GM12878 (cell line): ENCODE data around the gene MINDY3. TPM values are rescaled to one million over a fixed set of nuclear protein-coding genes. Genes with fewer than 3 reads are reported as not detected.

ENCODE experiments used
- ATAC-seq: fragments of 200-7000 bp; cut with Tn5 transposase; 3 replicates; pipeline ENCODE4 v1.9.1; 2020; ENCODE audit warnings: mild to moderate bottlenecking, moderate library complexity
- BruUV-seq: library from RNA; stranded (reverse); fragments of 400-500 nt; replicated peaks from 2 replicates; lab custom pipeline; 2021; lab: Mats Ljungman, UMichigan
- CTCF ChIA-PET: fragments of 300-600 bp; sonication (Branson Sonifier 250); formaldehyde crosslinking; extraction: SDS; loops from one replicate; lab custom pipeline; 2021; ENCODE audit warnings: inconsistent platforms; lab: Yijun Ruan, JAX
- POLR2A ChIA-PET: fragments of 350-600 bp; formaldehyde crosslinking; extraction: SDS; loops from one replicate; lab custom pipeline; 2021; ENCODE audit warnings: inconsistent platforms; lab: Charles Lee
- RAD21 ChIA-PET: fragments of 300-600 bp; sonication (Branson Sonifier 250); formaldehyde crosslinking; loops from one replicate; lab custom pipeline; 2023; ENCODE audit warnings: antibody characterized with exemption; ENCODE audit not compliant: unreplicated experiment; lab: Charles Lee
- SMC1A ChIA-PET: fragments of 300-600 bp; sonication (Branson Sonifier 250); formaldehyde crosslinking; loops from one replicate; lab custom pipeline; 2023; ENCODE audit not compliant: unreplicated experiment, uncharacterized antibody; lab: Charles Lee
- DNase-seq: peaks from one replicate; pipeline ENCODE4 v3.0.0-alpha.2; 2011; ENCODE audit warnings: low read depth, low spot score
- FAIRE-seq: peaks from 3 replicates; lab custom pipeline; 2011; peaks lifted over from hg19 to GRCh38; lab: Jason Lieb, UNC
- H2AFZ ChIP-seq: 2 replicates; pipeline ENCODE4 v1.6.0; 2011; ENCODE audit warnings: low read depth, low read length, control low read depth; ENCODE audit not compliant: control insufficient read depth
- H3K27ac ChIP-seq: 2 replicates; pipeline ENCODE4 v1.5.1; 2011; ENCODE audit warnings: control low read depth; ENCODE audit not compliant: control insufficient read depth, insufficient read depth
- H3K27me3 ChIP-seq, 2 experiments: replicated peaks in 1 of 2; 2 replicates each; pipeline versions ENCODE4 v1.6.0 to v1.6.1; 2011; ENCODE audit warnings: low read length in 1 of 2; ENCODE audit not compliant: control insufficient read depth in 2 of 2, insufficient read depth in 2 of 2
- H3K36me3 ChIP-seq, 2 experiments: 2 replicates each; pipeline ENCODE4 v1.5.1; 2011; ENCODE audit warnings: low read length in 1 of 2; ENCODE audit not compliant: control insufficient read depth in 2 of 2, insufficient read depth in 2 of 2
- H3K4me1 ChIP-seq: 2 replicates; pipeline ENCODE4 v1.6.1; 2011; ENCODE audit warnings: mild to moderate bottlenecking, low read length, moderate library complexity, mixed read lengths; ENCODE audit not compliant: control insufficient read depth, insufficient read depth
- H3K4me2 ChIP-seq: 2 replicates; pipeline ENCODE4 v1.6.0; 2011; ENCODE audit warnings: control low read depth; ENCODE audit not compliant: control insufficient read depth, insufficient read depth
- H3K4me3 ChIP-seq: fragments of 200-600 bp; sonication (generic); 2 replicates; pipeline ENCODE4 v1.5.1; 2016
- H3K79me2 ChIP-seq: 2 replicates; pipeline ENCODE4 v1.6.0; 2011; ENCODE audit warnings: low read length; ENCODE audit not compliant: control insufficient read depth, insufficient read depth
- H3K9ac ChIP-seq: 2 replicates; pipeline ENCODE4 v1.8.0; 2011; ENCODE audit warnings: low read length, control low read depth, mixed read lengths; ENCODE audit not compliant: control insufficient read depth, insufficient read depth
- H3K9me3 ChIP-seq: replicated peaks from 3 replicates; pipeline ENCODE4 v1.5.1; 2011; ENCODE audit warnings: mild to moderate bottlenecking, low read length; ENCODE audit not compliant: control insufficient read depth, insufficient read depth
- H4K20me1 ChIP-seq: 2 replicates; pipeline ENCODE4 v1.6.0; 2011; ENCODE audit not compliant: control insufficient read depth, insufficient read depth
- BACH1 ChIP-seq: fragments of 450-650 bp; IDR thresholded peaks from 2 replicates; pipeline ENCODE4 v1.6.1; 2017; ENCODE audit warnings: mild to moderate bottlenecking, borderline replicate concordance
- BCL11A ChIP-seq: IDR thresholded peaks from 2 replicates; pipeline ENCODE4 v1.6.1; 2011; ENCODE audit warnings: low read depth, low read length
- CEBPB ChIP-seq, 2 experiments: fragments of 150-350 bp in 1 of 2; IDR thresholded peaks; 2 replicates each; pipeline ENCODE4 v1.6.1; 2012 to 2014; ENCODE audit warnings: low read depth in 2 of 2, low read length in 2 of 2, borderline replicate concordance in 1 of 2, inconsistent platforms in 1 of 2
- DPF2 ChIP-seq: fragments of 450-650 bp; IDR thresholded peaks from 2 replicates; pipeline ENCODE4 v1.6.1; 2017; ENCODE audit warnings: mild to moderate bottlenecking
- FOS ChIP-seq: IDR thresholded peaks from 3 replicates; pipeline ENCODE4 v1.6.1; 2011; ENCODE audit warnings: borderline replicate concordance; ENCODE audit not compliant: insufficient read length; ENCODE audit errors: extremely low read depth
- FOXM1 ChIP-seq: IDR thresholded peaks from 2 replicates; pipeline ENCODE4 v1.6.1; 2012; ENCODE audit warnings: low read depth, mild to moderate bottlenecking, inconsistent platforms, low read length, moderate library complexity
- IKZF2 ChIP-seq, 2 experiments: fragments of 450-650 bp; IDR thresholded peaks; 2 replicates each; pipeline ENCODE4 v1.6.1; 2017; ENCODE audit warnings: mild to moderate bottlenecking in 2 of 2, moderate library complexity in 2 of 2
- MTA3 ChIP-seq: IDR thresholded peaks from 2 replicates; pipeline ENCODE4 v1.6.1; 2012; ENCODE audit warnings: low read length, inconsistent platforms, borderline replicate concordance
- NR2F1 ChIP-seq: fragments of 450-650 bp; conservative IDR thresholded peaks from 2 replicates; pipeline ENCODE4 v1.6.1; 2017; ENCODE audit warnings: mild to moderate bottlenecking
- POLR2AphosphoS2 ChIP-seq: IDR thresholded peaks from 2 replicates; pipeline ENCODE4 v1.6.1; 2011; ENCODE audit warnings: low read depth, mild to moderate bottlenecking, low read length, improper control_type of control experiment, moderate library complexity
- RAD21 ChIP-seq: IDR thresholded peaks from 2 replicates; pipeline ENCODE4 v1.6.1; 2011; ENCODE audit warnings: mild to moderate bottlenecking, low read depth, low read length, moderate library complexity; ENCODE audit not compliant: insufficient read depth
- SIX5 ChIP-seq: IDR thresholded peaks from 2 replicates; pipeline ENCODE4 v1.6.1; 2011; ENCODE audit warnings: mild to moderate bottlenecking, low read depth, low read length, moderate library complexity; ENCODE audit not compliant: severe bottlenecking
- WGBS: methylation state at CpG from one replicate; pipeline ENCODE4 v1.1.6; 2016; ENCODE audit warnings: low lambda C conversion rate; ENCODE audit not compliant: insufficient replicate concordance, insufficient coverage; ENCODE audit errors: missing lambda C conversion rate; 5-methylcytosine and 5-hydroxymethylcytosine counted together
- in situ Hi-C: fragments of 300-500 bp; cut with MboI; formaldehyde crosslinking; loops from 9 replicates; pipeline ENCODE4 v1.14.3; 2018; ENCODE audit warnings: mixed read lengths
- intact Hi-C: fragments of 100-400 bp; cut with micrococcal nuclease; formaldehyde crosslinking; loops from one replicate; pipeline ENCODE4 v1.14.2; 2022; ENCODE audit not compliant: unreplicated experiment
- polyA plus RNA-seq, 11 experiments: library from polyadenylated mRNA; depleted of rRNA in 4 of 11; unstranded in 6 of 11; stranded (reverse) in 5 of 11; fragments of >200 nt; fragmentation: Nextera tagmentation in 4 of 11; fragmentation: Illumina TruSeq in 1 of 11; extraction: Ambion mirVana in 4 of 11; extraction: Trizol in 1 of 11; gene quantifications; 1 replicate in 1 of 11; 2 replicates in 10 of 11; pipeline versions ENCODE4 v1.2.1 to v1.2.3, GENCODE V29; 2011 to 2016; ENCODE audit warnings: inconsistent platforms in 2 of 11, missing spikeins in 2 of 11, low read depth in 1 of 11
- total RNA-seq, 4 experiments: library from RNA; depleted of rRNA in 3 of 4; stranded (reverse); fragments of >200 nt in 3 of 4; fragmentation: Illumina TruSeq in 1 of 4; extraction: Trizol in 1 of 4; gene quantifications; 2 replicates each; pipeline versions ENCODE4 v1.2.1 to v1.2.3, GENCODE V29; 2013 to 2021
- TF ChIP-seq, protein P1 (sequence below): IDR thresholded peaks from 2 replicates; pipeline ENCODE4 v1.6.1; 2012; ENCODE audit warnings: low read depth, low read length, improper control_type of control experiment
- TF ChIP-seq, protein P2 (sequence below): fragments of 150-350 bp; IDR thresholded peaks from 2 replicates; pipeline ENCODE4 v1.6.1; 2016; ENCODE audit warnings: low read depth, low read length
- TF ChIP-seq, protein P3 (sequence below): fragments of 450-650 bp; IDR thresholded peaks from 2 replicates; pipeline ENCODE4 v1.6.1; 2017; ENCODE audit warnings: antibody characterized with exemption, mild to moderate bottlenecking, moderate library complexity

Gene MINDY3
- total and polyA plus RNA-seq, 10 of the 15 experiments (the other 5 are each of a cell fraction or from before 2014, with no cell fraction given): 12.0 to 23.6 (median 15.7) TPM

DNA sequence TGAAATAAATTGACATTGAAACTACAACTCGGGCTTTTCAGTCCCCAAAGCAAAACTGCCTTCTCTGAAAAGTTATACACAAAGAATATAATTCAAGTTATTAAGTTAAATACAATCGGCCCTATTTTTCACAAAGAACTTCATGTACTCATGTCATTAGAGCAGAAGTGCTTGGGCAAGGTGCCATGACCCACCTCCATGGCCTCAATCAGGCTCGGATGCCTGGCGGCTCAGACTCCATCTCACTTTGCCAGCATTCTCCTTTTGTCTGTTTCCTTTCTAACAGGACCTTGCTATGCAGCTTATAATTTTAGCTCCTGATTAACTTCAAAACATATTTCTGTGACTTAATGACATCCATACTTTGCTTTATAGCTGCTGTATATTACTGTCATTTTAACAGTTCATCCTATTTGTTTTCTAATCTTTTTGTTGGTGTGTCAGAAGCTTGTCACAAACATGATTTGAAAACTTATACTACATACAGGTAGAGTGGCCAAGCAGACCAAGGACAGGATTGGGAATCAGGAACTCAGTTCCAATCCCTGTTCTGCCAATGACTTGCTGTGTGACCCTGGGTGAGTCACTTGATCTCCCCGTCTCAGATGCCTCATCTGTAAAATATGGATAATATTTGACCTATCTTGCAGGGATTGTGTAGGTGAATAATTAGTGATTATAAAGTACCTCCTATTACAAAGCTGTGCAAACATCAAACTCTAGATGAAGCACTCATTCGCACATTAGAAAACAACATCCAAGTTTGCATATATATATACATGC lies 79.8 kb downstream of the MINDY3 start:
- FAIRE-seq (no peak), DNase-seq (no peak), ATAC-seq (no peak)
- CTCF ChIA-PET: no interaction called here
- WGBS: over 99% methylated on average over 6 of the region's 6 CpGs
- Histone ChIP-seq H4K20me1 (no peaks in the 10 kb centered on the region), H3K4me3 (no peak overlapping the region), H3K4me2 (no peak overlapping the region), H2AFZ (no peak overlapping the region), H3K4me1 (no peaks in the 10 kb centered on the region), H3K36me3 (peaks cover 3 to 12% of the 10 kb centered on the region in 2 experiments; a peak in 1 of 4 replicates), H3K27me3 (no peaks in the 10 kb centered on the region), H3K79me2 (no peaks in the 10 kb centered on the region), H3K27ac (no peak overlapping the region), H3K9me3 (peaks cover 1% of the 10 kb centered on the region; the same call in 1 of the 3 replicates), H3K9ac (no peak overlapping the region)
- SMC1A ChIA-PET: interaction anchor here (0.5 kb wide), 1 partner anchor 1158 kb away, joined by 4 read pairs; no protein-coding TSS in a partner anchor
- RAD21 ChIA-PET: no interaction called here
- in situ Hi-C loops (no loop called here), intact Hi-C loops (no loop called here)
- BruUV-seq: no TSS peak
- POLR2A ChIA-PET: no interaction called here
- no peak for TF ChIP-seq FOS
- no peak for TF ChIP-seq IKZF2 (IDR thresholded peaks at IDR 0.05)
- TF ChIP-seq NR2F1: no peak
- TF ChIP-seq POLR2AphosphoS2: no peak
- no peak for TF ChIP-seq MTA3
- TF ChIP-seq FOXM1: no peak
- TF ChIP-seq, protein P1, sequence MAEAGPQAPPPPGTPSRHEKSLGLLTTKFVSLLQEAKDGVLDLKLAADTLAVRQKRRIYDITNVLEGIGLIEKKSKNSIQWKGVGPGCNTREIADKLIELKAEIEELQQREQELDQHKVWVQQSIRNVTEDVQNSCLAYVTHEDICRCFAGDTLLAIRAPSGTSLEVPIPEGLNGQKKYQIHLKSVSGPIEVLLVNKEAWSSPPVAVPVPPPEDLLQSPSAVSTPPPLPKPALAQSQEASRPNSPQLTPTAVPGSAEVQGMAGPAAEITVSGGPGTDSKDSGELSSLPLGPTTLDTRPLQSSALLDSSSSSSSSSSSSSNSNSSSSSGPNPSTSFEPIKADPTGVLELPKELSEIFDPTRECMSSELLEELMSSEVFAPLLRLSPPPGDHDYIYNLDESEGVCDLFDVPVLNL: no peak
- no peak for TF ChIP-seq BCL11A
- no peak for TF ChIP-seq SIX5
- TF ChIP-seq CEBPB (IDR thresholded peaks at IDR 0.05; ENCODE audit: borderline replicate concordance in 1 of 2, low read depth in 2 of 2, low read length in 2 of 2): no peak
- no peak for TF ChIP-seq RAD21
- TF ChIP-seq, protein P2, sequence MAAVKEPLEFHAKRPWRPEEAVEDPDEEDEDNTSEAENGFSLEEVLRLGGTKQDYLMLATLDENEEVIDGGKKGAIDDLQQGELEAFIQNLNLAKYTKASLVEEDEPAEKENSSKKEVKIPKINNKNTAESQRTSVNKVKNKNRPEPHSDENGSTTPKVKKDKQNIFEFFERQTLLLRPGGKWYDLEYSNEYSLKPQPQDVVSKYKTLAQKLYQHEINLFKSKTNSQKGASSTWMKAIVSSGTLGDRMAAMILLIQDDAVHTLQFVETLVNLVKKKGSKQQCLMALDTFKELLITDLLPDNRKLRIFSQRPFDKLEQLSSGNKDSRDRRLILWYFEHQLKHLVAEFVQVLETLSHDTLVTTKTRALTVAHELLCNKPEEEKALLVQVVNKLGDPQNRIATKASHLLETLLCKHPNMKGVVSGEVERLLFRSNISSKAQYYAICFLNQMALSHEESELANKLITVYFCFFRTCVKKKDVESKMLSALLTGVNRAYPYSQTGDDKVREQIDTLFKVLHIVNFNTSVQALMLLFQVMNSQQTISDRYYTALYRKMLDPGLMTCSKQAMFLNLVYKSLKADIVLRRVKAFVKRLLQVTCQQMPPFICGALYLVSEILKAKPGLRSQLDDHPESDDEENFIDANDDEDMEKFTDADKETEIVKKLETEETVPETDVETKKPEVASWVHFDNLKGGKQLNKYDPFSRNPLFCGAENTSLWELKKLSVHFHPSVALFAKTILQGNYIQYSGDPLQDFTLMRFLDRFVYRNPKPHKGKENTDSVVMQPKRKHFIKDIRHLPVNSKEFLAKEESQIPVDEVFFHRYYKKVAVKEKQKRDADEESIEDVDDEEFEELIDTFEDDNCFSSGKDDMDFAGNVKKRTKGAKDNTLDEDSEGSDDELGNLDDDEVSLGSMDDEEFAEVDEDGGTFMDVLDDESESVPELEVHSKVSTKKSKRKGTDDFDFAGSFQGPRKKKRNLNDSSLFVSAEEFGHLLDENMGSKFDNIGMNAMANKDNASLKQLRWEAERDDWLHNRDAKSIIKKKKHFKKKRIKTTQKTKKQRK: no peak
- no peak for TF ChIP-seq DPF2
- no peak for TF ChIP-seq BACH1
- TF ChIP-seq, protein P3, sequence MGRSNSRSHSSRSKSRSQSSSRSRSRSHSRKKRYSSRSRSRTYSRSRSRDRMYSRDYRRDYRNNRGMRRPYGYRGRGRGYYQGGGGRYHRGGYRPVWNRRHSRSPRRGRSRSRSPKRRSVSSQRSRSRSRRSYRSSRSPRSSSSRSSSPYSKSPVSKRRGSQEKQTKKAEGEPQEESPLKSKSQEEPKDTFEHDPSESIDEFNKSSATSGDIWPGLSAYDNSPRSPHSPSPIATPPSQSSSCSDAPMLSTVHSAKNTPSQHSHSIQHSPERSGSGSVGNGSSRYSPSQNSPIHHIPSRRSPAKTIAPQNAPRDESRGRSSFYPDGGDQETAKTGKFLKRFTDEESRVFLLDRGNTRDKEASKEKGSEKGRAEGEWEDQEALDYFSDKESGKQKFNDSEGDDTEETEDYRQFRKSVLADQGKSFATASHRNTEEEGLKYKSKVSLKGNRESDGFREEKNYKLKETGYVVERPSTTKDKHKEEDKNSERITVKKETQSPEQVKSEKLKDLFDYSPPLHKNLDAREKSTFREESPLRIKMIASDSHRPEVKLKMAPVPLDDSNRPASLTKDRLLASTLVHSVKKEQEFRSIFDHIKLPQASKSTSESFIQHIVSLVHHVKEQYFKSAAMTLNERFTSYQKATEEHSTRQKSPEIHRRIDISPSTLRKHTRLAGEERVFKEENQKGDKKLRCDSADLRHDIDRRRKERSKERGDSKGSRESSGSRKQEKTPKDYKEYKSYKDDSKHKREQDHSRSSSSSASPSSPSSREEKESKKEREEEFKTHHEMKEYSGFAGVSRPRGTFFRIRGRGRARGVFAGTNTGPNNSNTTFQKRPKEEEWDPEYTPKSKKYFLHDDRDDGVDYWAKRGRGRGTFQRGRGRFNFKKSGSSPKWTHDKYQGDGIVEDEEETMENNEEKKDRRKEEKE: no peak
